GM19452 (cell line): ENCODE measurements around the gene PEMT.

Experiments used
- ATAC-seq: cut with Tn5 transposase; IDR thresholded peaks from one replicate; pipeline ENCODE4 v1.9.1; 2021; ENCODE audit not compliant: unreplicated experiment

PEMT gene

DNA sequence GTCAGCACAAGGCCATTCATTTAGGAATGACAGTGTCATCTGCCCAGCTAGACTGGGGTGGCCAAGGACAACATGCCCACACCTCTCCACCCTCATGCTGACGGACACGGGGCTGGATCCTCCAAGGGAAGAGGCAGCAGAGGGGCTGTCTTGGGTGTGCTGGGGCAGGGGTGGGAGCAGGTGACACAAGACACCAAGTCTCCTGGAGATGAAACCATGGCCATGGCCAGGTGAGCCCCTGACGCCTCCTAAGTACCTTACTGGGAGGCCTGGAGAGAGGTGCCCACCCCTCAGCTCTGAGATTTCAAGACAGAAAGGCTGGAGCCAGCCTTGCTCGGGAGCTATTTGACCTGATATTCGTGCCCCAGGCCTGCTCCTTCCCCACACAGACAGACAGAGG, 86.4 kb downstream of the PEMT start:
- ATAC-seq = no peak

GRCh38 chr17:17504341-17505140, 87.0 kb downstream of the PEMT start:
- ATAC-seq = no peak

GRCh38 chr17:17503566-17504130, 87.9 kb downstream of the PEMT start:
- ATAC-seq = no peak

DNA sequence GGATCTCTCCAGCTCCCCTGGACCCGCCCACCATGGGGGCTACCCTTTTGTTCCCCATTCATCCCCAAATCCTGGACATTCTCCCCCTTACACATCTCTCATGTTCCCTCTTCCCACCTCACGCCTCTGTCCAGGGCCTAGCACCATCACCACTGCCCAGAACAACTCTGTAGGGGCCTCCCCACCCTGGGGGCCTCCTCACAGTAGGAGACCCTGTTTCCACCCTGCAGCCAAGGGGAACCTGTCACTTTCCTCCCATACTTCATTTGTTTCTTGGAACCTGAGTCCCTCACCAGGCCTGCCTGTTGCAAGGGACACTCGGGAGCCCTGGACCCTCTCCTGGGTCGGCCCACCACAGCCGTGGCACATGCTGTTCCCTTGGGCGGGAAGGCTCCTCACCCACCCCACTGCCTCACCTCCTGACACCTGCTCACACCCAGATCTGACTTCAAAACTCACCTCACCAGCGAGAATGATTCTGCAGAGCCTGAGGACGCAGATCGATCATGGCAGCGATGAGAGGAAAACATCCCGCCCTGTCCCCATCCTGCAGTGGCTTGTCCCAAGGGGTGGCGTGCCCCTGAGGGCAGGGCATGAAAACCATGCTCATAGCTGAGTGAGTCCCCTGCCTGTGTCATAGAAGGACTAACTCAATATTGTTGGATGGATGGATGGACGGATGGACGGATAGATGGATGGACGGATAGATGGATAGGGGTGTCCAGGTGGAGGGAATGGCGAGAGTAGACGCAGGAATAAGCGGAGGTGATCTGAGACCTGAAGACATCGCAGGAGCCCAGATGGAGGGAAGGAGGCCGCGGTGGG, 88.6 kb downstream of the PEMT start:
- no peak for ATAC-seq

DNA sequence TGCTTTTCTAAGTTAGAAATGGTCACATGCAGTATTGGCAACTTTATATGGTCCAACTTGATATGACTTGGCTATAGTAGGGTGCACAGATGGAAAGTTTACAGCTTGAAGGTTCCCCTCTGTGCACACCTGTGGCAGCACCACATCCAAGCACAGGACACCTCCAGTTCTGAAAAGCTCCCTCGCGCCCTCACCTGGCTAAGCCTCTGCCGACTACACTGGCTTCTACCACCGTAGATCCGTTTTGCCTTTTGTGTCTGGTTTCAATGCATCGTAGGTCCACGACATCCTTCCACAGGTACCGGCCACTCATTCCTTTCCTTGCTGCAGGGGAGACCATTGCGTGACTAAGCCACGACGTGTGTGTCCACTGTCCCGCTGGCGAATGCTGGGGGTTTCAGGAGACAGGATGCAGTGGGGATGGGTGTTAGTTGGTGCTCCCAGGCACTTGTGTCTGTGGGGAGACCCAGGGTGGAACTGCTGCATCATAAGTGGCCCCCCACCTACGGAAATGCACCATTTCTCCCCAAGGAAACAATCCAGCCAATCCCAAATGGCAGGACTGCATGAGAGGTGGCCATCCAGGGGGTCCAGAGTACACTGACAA, 90.4 kb downstream of the PEMT start:
- no peak for ATAC-seq

- ATAC-seq = no peak
These were observed 91.9 kb downstream of the PEMT start for GRCh38 chr17:17499402-17500145.

DNA sequence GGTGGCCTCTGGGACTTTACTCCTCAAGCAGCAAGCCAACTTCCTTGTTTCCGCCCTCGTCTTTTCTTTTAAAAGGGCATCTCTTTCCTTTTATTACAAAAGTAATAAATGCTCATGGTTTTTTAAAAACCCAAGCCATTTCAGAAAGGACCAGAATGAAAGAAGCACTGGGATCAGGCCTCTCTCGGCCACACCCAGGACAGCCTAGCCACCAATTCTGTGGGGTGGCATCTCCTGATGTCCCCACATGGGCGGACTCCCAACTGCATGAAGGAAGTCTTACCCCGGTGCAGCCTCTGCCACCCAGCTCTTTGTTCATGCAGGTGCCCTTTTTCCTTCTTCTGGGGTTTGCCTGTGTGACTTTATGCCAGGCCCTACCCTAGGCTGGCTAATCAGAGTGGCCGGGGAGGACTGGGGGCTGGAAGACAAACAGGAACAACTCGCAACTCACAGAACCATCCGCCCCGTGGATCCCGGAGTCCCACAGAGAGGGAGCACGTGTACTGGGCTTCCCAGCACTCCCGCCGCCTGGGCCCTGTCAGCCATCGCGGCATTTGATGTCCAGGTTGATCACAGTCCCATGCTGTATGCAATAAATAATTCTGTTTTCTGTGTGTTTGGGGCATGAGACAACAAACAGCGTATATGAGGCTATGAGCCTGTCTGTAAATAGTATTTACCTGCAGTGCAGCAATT, 92.8 kb downstream of the PEMT start:
- ATAC-seq = no peak

DNA sequence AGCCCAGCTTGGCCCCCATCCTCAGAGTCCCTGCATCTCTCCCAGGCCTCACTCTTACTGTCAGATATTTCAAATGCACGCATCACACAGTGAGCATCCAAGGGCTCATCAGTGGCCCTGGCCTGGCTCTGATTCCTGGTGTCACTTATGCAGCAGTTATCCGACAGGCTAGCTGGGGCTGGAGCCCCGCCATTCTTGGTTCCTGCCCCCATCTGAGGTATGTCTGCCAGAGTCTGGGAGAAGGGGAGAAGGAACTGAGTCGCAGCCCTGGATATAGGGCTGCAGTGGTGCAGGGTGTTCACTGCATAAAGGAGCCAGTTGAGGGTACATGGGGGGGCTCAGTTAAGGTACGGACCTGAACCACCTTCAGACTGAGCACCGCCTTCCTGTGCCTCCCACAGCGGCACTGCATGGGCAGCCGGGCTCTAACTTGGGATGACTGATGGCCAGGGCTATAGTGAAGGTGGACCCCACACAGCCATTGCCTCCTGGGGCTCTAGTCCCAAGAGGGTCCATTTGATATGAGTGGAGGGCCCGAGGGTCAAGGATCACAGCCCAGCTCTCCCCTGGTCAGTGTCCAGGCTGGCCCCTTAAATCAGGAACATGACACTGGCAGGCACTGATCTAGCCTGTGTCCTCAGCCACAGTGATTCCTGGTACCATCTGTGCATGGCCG, 93.5 kb downstream of the PEMT start:
- no peak for ATAC-seq

DNA sequence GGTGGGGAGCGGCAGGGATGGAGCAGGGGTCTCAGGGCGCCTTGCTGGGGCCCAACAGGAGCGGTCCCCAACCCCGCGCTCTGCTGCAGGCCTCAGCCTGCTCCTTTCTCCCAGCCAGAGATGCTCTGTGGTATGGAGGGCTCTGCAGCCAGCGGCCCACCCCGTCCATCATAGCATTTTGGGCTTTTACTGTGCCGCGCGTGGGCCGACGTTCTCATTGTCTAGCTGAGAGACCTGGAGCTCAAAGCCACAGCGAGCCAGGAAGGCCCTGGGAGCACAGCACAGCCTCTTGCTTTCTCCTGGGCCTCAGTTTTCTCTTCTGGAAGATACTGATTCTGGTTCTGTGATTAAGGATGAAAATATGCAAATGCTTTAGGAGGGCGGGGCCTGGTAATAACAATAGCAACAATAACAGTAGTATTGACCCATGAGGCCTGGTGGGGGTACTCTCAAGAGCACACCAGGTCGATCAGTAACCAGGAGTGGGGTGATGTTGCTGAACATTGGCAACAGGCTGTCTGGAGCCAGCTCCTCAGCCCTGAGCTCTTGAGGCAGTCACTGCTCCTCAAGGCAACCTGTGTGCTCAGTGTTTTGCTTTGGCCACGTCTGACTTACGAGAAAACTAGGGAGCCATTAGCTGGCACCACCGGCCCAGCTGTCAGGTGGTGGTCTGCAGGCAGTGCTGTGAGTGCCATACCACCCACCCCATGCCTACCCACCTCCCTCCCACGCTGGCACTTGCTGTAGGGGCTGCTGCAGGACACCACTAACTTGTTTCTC, 94.3 kb downstream of the PEMT start:
- no peak for ATAC-seq

DNA sequence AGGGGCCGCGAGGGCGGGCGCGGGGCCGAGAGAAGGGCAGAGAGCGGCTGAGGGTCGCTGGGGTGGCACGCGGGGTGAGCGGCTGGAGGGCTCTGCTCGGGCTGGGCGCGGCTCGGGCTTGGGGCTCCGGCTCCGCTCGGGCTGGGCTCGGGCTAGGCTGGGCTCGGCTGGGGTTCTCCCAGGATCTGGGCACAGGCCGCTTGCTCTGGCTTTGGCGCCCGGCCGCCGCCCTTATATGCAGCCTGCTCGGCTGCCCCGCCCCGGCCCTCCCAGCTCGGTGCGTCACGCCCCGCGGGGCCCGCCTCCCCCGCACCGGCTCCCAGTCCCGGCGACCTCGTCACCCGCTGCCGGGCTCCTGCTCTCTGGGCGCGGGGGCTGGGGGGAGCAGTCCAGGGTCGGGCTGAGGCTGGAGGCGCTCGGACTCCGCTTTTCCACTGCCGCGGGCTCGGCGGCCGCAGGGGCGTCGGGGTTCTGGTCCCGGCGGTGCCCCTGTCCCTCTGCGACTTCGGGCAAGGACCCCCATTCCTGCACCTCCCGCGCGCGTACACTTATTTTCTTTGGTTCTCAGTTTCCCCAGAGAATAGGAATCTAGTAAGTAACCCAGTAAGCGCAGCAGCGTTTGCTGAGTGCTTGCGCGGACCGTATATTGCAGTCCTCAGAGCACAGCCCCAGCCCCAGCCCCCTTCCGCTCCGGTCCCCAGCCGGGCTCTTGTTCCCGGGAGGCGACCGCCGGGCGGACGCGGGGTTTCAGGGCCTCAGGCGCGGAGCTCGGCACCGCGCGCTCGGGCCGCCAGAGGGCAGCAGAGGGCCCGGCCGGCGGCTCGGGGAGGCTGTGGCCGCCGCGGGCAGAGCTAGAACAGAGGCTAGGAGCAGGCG, 95.1 kb downstream of the PEMT start, which contains the start of gene RASD1:
Gene RASD1 (minus strand): TSS at position 207 of the 876 bp plus-strand sequence. CDS start 214 bp downstream, outside the sequence.
- ATAC-seq = no peak

GRCh38 chr17:17495536-17496188, 95.8 kb downstream of the PEMT start:
- ATAC-seq = no peak

DNA sequence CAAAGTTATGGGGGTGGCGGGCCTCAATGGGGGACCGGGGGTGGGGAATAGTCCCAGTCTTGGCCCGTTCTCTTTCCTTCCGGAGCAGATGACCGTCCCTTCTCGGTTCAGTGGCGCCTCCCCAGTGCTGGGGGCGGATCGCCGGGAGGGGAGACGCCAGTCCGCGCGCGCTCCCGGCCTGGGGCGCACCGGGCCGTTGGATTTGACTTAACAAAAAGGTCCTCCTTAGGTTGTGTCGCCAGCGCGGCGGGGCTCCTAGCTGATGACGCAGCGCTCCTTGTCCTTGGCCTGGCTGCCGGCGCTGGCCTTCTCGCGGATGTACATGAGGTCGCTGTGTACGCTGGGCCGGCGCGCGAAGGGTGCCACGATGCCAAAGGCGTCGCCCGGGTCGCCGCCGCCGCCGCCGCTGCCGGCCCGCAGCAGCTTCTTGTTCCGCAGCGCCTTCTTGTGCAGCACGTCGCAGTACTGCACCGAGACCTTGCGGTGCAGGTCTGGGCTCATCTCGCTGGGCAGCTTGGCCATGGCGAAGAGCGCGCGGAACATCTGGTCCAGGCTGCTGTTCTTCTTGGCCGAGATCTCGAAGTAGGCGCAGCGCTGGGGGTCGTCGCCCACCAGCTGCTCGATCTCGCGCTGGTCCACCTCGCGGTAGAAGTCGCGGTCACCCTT, 96.5 kb downstream of the PEMT start:
- no peak for ATAC-seq

GRCh38 chr17:17494499-17494869, 97.0 kb downstream of the PEMT start:
- no peak for ATAC-seq

- no peak for ATAC-seq
These were observed 97.5 kb downstream of the PEMT start for GRCh38 chr17:17493986-17494466.

DNA sequence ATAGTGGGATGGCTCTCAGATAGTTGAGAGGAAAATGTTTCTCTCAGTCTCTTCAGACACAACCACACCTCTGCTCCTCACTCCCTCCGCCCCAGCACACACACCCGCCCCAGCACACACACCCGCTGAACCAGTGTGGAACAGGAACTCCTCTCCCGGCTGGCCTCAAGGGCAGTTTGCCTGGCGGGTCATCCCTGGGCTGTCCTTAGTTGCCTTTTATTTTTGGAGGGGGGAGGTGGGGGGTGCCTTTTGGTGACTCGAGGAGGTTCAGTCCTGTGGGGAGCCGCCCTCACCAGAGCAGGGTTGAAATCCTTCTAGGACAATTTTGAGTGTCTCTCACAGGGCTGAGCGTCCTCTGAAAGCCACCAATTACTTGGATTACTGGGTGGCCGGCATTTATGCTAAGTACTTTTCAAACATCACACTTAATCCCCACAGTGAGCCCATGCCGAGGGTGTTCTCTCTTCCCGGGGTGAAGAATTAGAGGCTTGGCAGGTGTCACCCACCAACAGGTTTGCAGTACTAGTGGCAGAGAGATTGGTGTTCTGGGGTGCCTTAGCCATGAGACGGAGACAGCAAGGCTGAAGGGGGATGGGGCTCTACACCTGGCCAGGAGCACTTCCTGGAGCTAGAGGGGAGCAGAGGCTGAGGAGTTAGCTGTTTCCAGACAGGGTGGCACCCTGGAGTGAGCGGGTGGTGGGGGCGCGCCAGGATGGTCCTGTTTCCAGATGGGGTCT, 98.1 kb downstream of the PEMT start:
- no peak for ATAC-seq

DNA sequence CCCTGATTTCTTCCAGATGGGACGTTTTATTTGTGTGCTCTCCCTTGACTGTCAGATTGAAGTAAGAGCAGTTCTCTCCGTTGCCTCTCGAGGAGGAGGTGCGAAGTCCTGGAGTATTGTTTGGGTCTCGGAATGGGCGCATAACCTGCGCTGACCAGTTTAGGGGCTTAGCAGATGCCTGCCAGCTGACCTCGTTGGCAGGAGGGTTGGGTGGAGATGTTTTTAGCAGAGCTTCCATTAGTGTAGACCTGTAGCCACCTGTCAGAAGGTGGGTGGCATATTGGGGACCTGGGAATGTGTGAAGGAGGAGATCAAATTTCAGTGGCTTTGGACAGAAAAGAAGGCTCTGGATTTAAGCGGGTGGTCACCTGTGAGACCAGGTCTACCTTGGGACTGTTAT, 98.9 kb downstream of the PEMT start:
- no peak for ATAC-seq
